Skeletal muscle cell (primary cell): Measurements from ENCODE around the gene TCP10L.
"Not testable (repeated sequence)": the region's sequence is repeated elsewhere in the genome, so short reads cannot be mapped to it uniquely, and the experiment has no call there.

ENCODE experiments used
- DNase-seq: peaks from one replicate; pipeline ENCODE4 v3.0.0-alpha.2; 2010; ENCODE audit warnings: low read depth
- H3K4me3 ChIP-seq: 2 replicates; pipeline ENCODE4 v1.5.1; 2011; ENCODE audit warnings: low read depth, mild to moderate bottlenecking, control low read depth, low read length, moderate library complexity

The TCP10L gene

GRCh38 chr21:32561476-32561875 lies 23.8 kb downstream of the TCP10L start:
- not testable (repeated sequence) for DNase-seq, H3K4me3 ChIP-seq

- H3K4me3 ChIP-seq = no peak overlapping the region
- no peak for DNase-seq
These were observed 24.4 kb downstream of the TCP10L start for GRCh38 chr21:32560896-32561295.

- DNase-seq = no peak
- no peak overlapping the region for H3K4me3 ChIP-seq
These were observed 26.2 kb downstream of the TCP10L start for GRCh38 chr21:32559006-32559610.

GRCh38 chr21:32558106-32558505 lies 27.2 kb downstream of the TCP10L start:
- DNase-seq = no peak
- no peak overlapping the region for H3K4me3 ChIP-seq

GRCh38 chr21:32554832-32555638 lies 30.3 kb downstream of the TCP10L start:
- H3K4me3 ChIP-seq = no peak overlapping the region
- no peak for DNase-seq

- DNase-seq = no peak
- no peak overlapping the region for H3K4me3 ChIP-seq
These were observed 35.4 kb downstream of the TCP10L start for GRCh38 chr21:32549886-32550285.

- H3K4me3 ChIP-seq = no peak overlapping the region
- no peak for DNase-seq
These were observed 35.9 kb downstream of the TCP10L start for GRCh38 chr21:32549440-32549839.

GRCh38 chr21:32548978-32549377 lies 36.3 kb downstream of the TCP10L start:
- DNase-seq = no peak
- no peak overlapping the region for H3K4me3 ChIP-seq

- no peak overlapping the region for H3K4me3 ChIP-seq
- no peak for DNase-seq
These were observed 38.3 kb downstream of the TCP10L start for GRCh38 chr21:32547018-32547417.

- DNase-seq = no peak
- H3K4me3 ChIP-seq = no peak overlapping the region
These were observed 39.3 kb downstream of the TCP10L start for GRCh38 chr21:32545948-32546441.

GRCh38 chr21:32544697-32545096 lies 40.6 kb downstream of the TCP10L start:
- DNase-seq = no peak
- H3K4me3 ChIP-seq = no peak overlapping the region

- no peak for DNase-seq
- H3K4me3 ChIP-seq = no peak overlapping the region
These were observed 41.3 kb downstream of the TCP10L start for GRCh38 chr21:32543975-32544374.

GRCh38 chr21:32543056-32543455 lies 42.3 kb downstream of the TCP10L start:
- DNase-seq, H3K4me3 ChIP-seq: not testable (repeated sequence)

GRCh38 chr21:32539378-32539777 lies 45.9 kb downstream of the TCP10L start:
- no peak overlapping the region for H3K4me3 ChIP-seq
- DNase-seq = no peak

- no peak for DNase-seq
- H3K4me3 ChIP-seq = no peak overlapping the region
These were observed 47.1 kb downstream of the TCP10L start for GRCh38 chr21:32538147-32538792.

- H3K4me3 ChIP-seq = no peak overlapping the region
- no peak for DNase-seq
These were observed 47.8 kb downstream of the TCP10L start for GRCh38 chr21:32537569-32537881.

GRCh38 chr21:32535612-32536011 lies 49.7 kb downstream of the TCP10L start:
- H3K4me3 ChIP-seq = no peak overlapping the region
- no peak for DNase-seq

- no peak overlapping the region for H3K4me3 ChIP-seq
- no peak for DNase-seq
These were observed 51.2 kb downstream of the TCP10L start for GRCh38 chr21:32534113-32534512.

- no peak for DNase-seq
- H3K4me3 ChIP-seq = no peak overlapping the region
These were observed 51.7 kb downstream of the TCP10L start for GRCh38 chr21:32533611-32534010.

GRCh38 chr21:32533053-32533452 lies 52.3 kb downstream of the TCP10L start:
- H3K4me3 ChIP-seq = no peak overlapping the region
- DNase-seq = no peak

- no peak for DNase-seq
- H3K4me3 ChIP-seq = no peak overlapping the region
These were observed 52.7 kb downstream of the TCP10L start for GRCh38 chr21:32532636-32533035.
